HG03108 (cell line): ENCODE measurements around the gene CNNM2.

Experiments used
- ATAC-seq: cut with Tn5 transposase; IDR thresholded peaks from one replicate; pipeline ENCODE4 v1.9.1; 2021; ENCODE audit warnings: moderate library complexity; ENCODE audit not compliant: unreplicated experiment

CNNM2 gene

GRCh38 chr10:103100620-103101019, 182.5 kb downstream of the CNNM2 start:
- no peak for ATAC-seq

GRCh38 chr10:103102195-103102594, 184.1 kb downstream of the CNNM2 start:
- ATAC-seq, result no peak

GRCh38 chr10:103103989-103104388, 185.9 kb downstream of the CNNM2 start:
- no peak for ATAC-seq

- ATAC-seq, result no peak
Measured at GRCh38 chr10:103104721-103105120, 186.6 kb downstream of the CNNM2 start.

GRCh38 chr10:103105462-103105861, 187.4 kb downstream of the CNNM2 start:
- no peak for ATAC-seq

- ATAC-seq, result no peak
Measured at GRCh38 chr10:103106539-103106938, 188.4 kb downstream of the CNNM2 start.

- ATAC-seq, result no peak
Measured at GRCh38 chr10:103109821-103110220, 191.7 kb downstream of the CNNM2 start.

- no peak for ATAC-seq
Measured at GRCh38 chr10:103110407-103110806, 192.3 kb downstream of the CNNM2 start.

- peak; percentile 74 for ATAC-seq
Measured at GRCh38 chr10:103111031-103111917, 193.2 kb downstream of the CNNM2 start.

- peak; percentile 65 for ATAC-seq
Measured at GRCh38 chr10:103111918-103112877, 194.1 kb downstream of the CNNM2 start.

- no peak for ATAC-seq
Measured at GRCh38 chr10:103114876-103115275, 196.8 kb downstream of the CNNM2 start.

GRCh38 chr10:103117247-103117646, 199.2 kb downstream of the CNNM2 start:
- no peak for ATAC-seq

- ATAC-seq, result no peak
Measured at GRCh38 chr10:103120546-103120945, 202.5 kb downstream of the CNNM2 start.

- ATAC-seq, result no peak
Measured at GRCh38 chr10:103120977-103121735, 203.1 kb downstream of the CNNM2 start.

GRCh38 chr10:103123282-103124024, 205.4 kb downstream of the CNNM2 start:
- ATAC-seq, result no peak

- ATAC-seq, result no peak
Measured at GRCh38 chr10:103124420-103125096, 206.5 kb downstream of the CNNM2 start.

GRCh38 chr10:103125323-103126267, 207.5 kb downstream of the CNNM2 start:
- peak; percentile 90 for ATAC-seq

- ATAC-seq, result no peak
Measured at GRCh38 chr10:103127241-103127640, 209.1 kb downstream of the CNNM2 start.
